PC-3 (cell line): ENCODE data around the gene PREX1. TPM values are rescaled to one million over a fixed set of nuclear protein-coding genes. Genes with fewer than 3 reads are reported as not detected.

Experiments
- ATAC-seq: fragments of 200-7000 bp; cut with Tn5 transposase; 2 replicates; pipeline ENCODE4 v1.9.1; 2020; ENCODE audit warnings: mild to moderate bottlenecking, moderate library complexity
- BruUV-seq: library from RNA; stranded (reverse); fragments of 400-500 nt; replicated peaks from 2 replicates; lab custom pipeline; 2021; lab: Mats Ljungman, UMichigan
- CTCF ChIA-PET: fragments of 300-600 bp; sonication (Branson Sonifier 250); formaldehyde crosslinking; loops from one replicate; lab custom pipeline; 2022; ENCODE audit warnings: antibody characterized with exemption; lab: Charles Lee
- POLR2A ChIA-PET: fragments of 300-600 bp; sonication (Branson Sonifier 250); formaldehyde crosslinking; loops from one replicate; lab custom pipeline; 2022; ENCODE audit warnings: antibody characterized with exemption; ENCODE audit not compliant: unreplicated experiment; lab: Charles Lee
- DNase-seq: peaks from one replicate; pipeline ENCODE4 v3.0.0-alpha.2; 2015
- H2AFZ ChIP-seq: fragments of 300-600 bp; sonication (generic); 2 replicates; pipeline ENCODE4 v1.6.0; 2016; ENCODE audit warnings: antibody characterized with exemption, low read length
- H3F3A ChIP-seq: fragments of 300-600 bp; sonication (generic); one replicate; pipeline ENCODE4 v1.6.0; 2017; ENCODE audit warnings: antibody characterized with exemption, low read length, control low read depth, mild to moderate bottlenecking; ENCODE audit not compliant: unreplicated experiment
- H3K27ac ChIP-seq: fragments of 300-600 bp; sonication (generic); 2 replicates; pipeline ENCODE4 v1.5.1; 2016; ENCODE audit warnings: mild to moderate bottlenecking, low read length
- H3K27me3 ChIP-seq: fragments of 300-600 bp; sonication (generic); 2 replicates; pipeline ENCODE4 v1.6.1; 2016; ENCODE audit warnings: low read length, mixed read lengths
- H3K36me3 ChIP-seq: fragments of 300-600 bp; sonication (generic); 2 replicates; pipeline ENCODE4 v1.6.1; 2016; ENCODE audit warnings: low read depth, mixed run types, low read length, mixed read lengths
- H3K4me1 ChIP-seq: fragments of 300-600 bp; sonication (generic); 2 replicates; pipeline ENCODE4 v1.5.1; 2016; ENCODE audit warnings: low read length; ENCODE audit not compliant: insufficient read depth
- H3K4me2 ChIP-seq: fragments of 300-600 bp; sonication (generic); 2 replicates; pipeline ENCODE4 v1.6.0; 2016; ENCODE audit warnings: low read length
- H3K4me3 ChIP-seq: fragments of 300-600 bp; sonication (generic); 2 replicates; pipeline ENCODE4 v1.5.1; 2016; ENCODE audit warnings: mild to moderate bottlenecking, low read length, mixed read lengths
- H3K79me2 ChIP-seq: fragments of 300-600 bp; sonication (generic); 2 replicates; pipeline ENCODE4 v1.6.1; 2017; ENCODE audit warnings: low read length, mixed read lengths
- H3K9ac ChIP-seq: fragments of 300-600 bp; sonication (generic); 2 replicates; pipeline ENCODE4 v1.6.0; 2016; ENCODE audit warnings: mild to moderate bottlenecking, low read length
- H3K9me2 ChIP-seq: fragments of 300-600 bp; sonication (generic); replicated peaks from 2 replicates; pipeline ENCODE4 v1.6.1; 2016; ENCODE audit warnings: mixed run types, low read length, mixed read lengths
- H3K9me3 ChIP-seq: fragments of 300-600 bp; sonication (generic); 2 replicates; pipeline ENCODE4 v1.6.1; 2016; ENCODE audit warnings: low read length, mixed read lengths
- H4K20me1 ChIP-seq: fragments of 300-600 bp; sonication (generic); 2 replicates; pipeline ENCODE4 v1.6.1; 2016; ENCODE audit warnings: low read length, mixed read lengths
- CTCF ChIP-seq: fragments of 300-600 bp; sonication (generic); conservative IDR thresholded peaks from 2 replicates; pipeline ENCODE4 v1.5.1; 2017; ENCODE audit warnings: antibody characterized with exemption, low read depth, mild to moderate bottlenecking, low read length
- EZH2 ChIP-seq: fragments of 300-600 bp; sonication (generic); IDR thresholded peaks from one replicate; pipeline ENCODE4 v1.6.1; 2017; ENCODE audit warnings: antibody characterized with exemption, mild to moderate bottlenecking, low read length; ENCODE audit not compliant: unreplicated experiment
- EZH2phosphoT487 ChIP-seq: fragments of 300-600 bp; sonication (generic); IDR thresholded peaks from 2 replicates; pipeline ENCODE4 v1.6.1; 2018; ENCODE audit warnings: mild to moderate bottlenecking, antibody characterized with exemption, low read length, borderline replicate concordance
- intact Hi-C: fragments of 100-400 bp; cut with micrococcal nuclease; formaldehyde crosslinking; loops from 2 replicates; pipeline ENCODE4 v1.9.0; 2023
- total RNA-seq: library from RNA; depleted of rRNA; stranded (reverse); fragments of >200 nt; gene quantifications from 2 replicates; pipeline ENCODE4 v1.2.3, GENCODE V29; 2014

PREX1 gene
- total RNA-seq, 1 experiment from 2014 or later, result 22.1 TPM

DNA sequence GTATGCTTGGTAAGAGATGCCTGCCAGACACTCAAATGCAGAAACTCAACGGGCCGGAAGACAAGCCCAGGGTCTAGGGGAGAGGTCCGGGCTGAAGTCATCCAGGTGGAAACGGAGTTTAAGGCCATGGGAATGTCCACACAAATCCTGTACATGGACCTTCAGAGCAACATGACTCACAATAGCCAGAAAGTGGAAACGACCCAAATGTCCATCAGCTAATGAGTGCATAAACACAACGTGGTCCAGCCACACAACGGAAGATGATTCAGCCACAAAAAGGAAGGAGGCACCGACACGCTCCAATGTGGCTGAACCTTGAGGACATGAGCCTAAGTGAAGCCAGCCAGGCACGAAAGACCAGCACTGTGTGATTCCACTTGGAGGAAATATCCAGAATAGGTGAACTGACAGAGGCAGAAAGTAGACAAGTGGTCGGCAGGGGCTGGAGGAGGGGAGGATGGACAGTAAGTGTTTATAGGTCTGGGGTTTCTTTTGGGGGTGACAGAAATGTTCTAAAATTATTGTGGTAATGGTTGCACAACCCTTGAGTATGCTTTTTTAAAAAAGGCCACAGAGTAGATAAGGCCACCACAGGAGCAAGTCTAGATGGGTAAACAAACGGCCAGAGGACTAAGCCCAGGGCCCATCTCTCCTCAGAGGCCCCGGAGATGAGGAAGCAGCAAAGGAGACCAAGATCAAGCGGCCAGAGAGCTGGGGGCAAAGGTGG lies 105.6 kb downstream of the PREX1 start:
- ChIA-PET POLR2A (no interaction called here), CTCF (no interaction called here)
- Histone ChIP-seq H3K9me3 (no peaks in the 10 kb centered on the region), H3K9ac (no peak overlapping the region), H3K27me3 (no peaks in the 10 kb centered on the region), H3K4me1 (peaks cover 7% of the 10 kb centered on the region; the same call in 1 of the 2 replicates), H3K4me2 (no peak overlapping the region), H3K4me3 (no peak overlapping the region), H4K20me1 (no peaks in the 10 kb centered on the region), H3K79me2 (no peaks in the 10 kb centered on the region), H2AFZ (no peak overlapping the region), H3K36me3 (no peaks in the 10 kb centered on the region), H3F3A (no peaks in the 10 kb centered on the region), H3K27ac (no peak overlapping the region), H3K9me2 (no peaks in the 10 kb centered on the region)
- no TSS peak for BruUV-seq
- ATAC-seq (peak; percentile 37), DNase-seq (no peak)
- intact Hi-C loops, result no loop called here
- TF ChIP-seq EZH2, result no peak
- TF ChIP-seq EZH2phosphoT487, result no peak
- TF ChIP-seq CTCF, result no peak

- POLR2A ChIA-PET, result interaction anchor here (0.6 kb wide), 1 partner anchor 26 kb away, joined by 3 read pairs; no protein-coding TSS in a partner anchor
- H4K20me1 ChIP-seq, result no peaks in the 10 kb centered on the region
Measured at GRCh38 chr20:48721324-48722001, 106.3 kb downstream of the PREX1 start.

More at GRCh38 chr20:48721324-48722001, 106.3 kb downstream of the PREX1 start:
- DNase-seq, result no peak
- Histone ChIP-seq H3K4me1 (peaks cover 7% of the 10 kb centered on the region; the same call in 1 of the 2 replicates), H3K9me2 (no peaks in the 10 kb centered on the region), H3K79me2 (no peaks in the 10 kb centered on the region), H2AFZ (no peak overlapping the region), H3K27me3 (no peaks in the 10 kb centered on the region), H3F3A (no peaks in the 10 kb centered on the region), H3K4me2 (no peak overlapping the region), H3K4me3 (no peak overlapping the region), H3K36me3 (no peaks in the 10 kb centered on the region), H3K9ac (no peak overlapping the region), H3K27ac (no peak overlapping the region), H3K9me3 (no peaks in the 10 kb centered on the region)
- CTCF ChIA-PET, result no interaction called here
- no peak for ATAC-seq
- no peak for TF ChIP-seq EZH2phosphoT487
- no peak for TF ChIP-seq CTCF
- TF ChIP-seq EZH2, result no peak
- intact Hi-C loops, result no loop called here
- no TSS peak for BruUV-seq
